HUES64 (cell line): ENCODE results near the gene CUBN. TPM values are rescaled to one million over a fixed set of nuclear protein-coding genes. Genes with fewer than 3 reads are reported as not detected.

ENCODE experiments used
- H3K27ac ChIP-seq: 2 replicates; pipeline ENCODE4 v1.7.0; 2013; ENCODE audit warnings: low read depth, low read length, inconsistent platforms
- H3K27me3 ChIP-seq: 2 replicates; pipeline ENCODE4 v1.6.1; 2013; ENCODE audit warnings: mild to moderate bottlenecking, low read length; ENCODE audit not compliant: insufficient read depth
- H3K36me3 ChIP-seq: 2 replicates; pipeline ENCODE4 v1.6.1; 2013; ENCODE audit warnings: mild to moderate bottlenecking, low read length; ENCODE audit not compliant: insufficient read depth
- H3K4me1 ChIP-seq: 2 replicates; pipeline ENCODE4 v1.6.1; 2013; ENCODE audit warnings: mild to moderate bottlenecking, low read length, moderate library complexity; ENCODE audit not compliant: insufficient read depth
- H3K4me3 ChIP-seq: 2 replicates; pipeline ENCODE4 v1.5.1; 2013; ENCODE audit warnings: mild to moderate bottlenecking, low read length, moderate library complexity
- H3K9ac ChIP-seq: 2 replicates; pipeline ENCODE4 v1.6.1; 2013; ENCODE audit warnings: mild to moderate bottlenecking, low read depth, low read length
- H3K9me3 ChIP-seq: 2 replicates; pipeline ENCODE4 v1.6.1; 2013; ENCODE audit warnings: low read depth, low read length; ENCODE audit not compliant: insufficient read depth
- WGBS: fragments of 150-250, 120-280 bp; methylation state at CpG from one replicate; pipeline ENCODE4 v1.1.7; 2013; ENCODE audit warnings: missing lambda C conversion rate; 5-methylcytosine and 5-hydroxymethylcytosine counted together
- polyA plus RNA-seq, 2 experiments: library from polyadenylated mRNA; stranded (reverse); fragments of 50-300 nt; gene quantifications; one replicate each; pipeline ENCODE4 v1.2.3, GENCODE V29; 2013

Gene CUBN
- 0.45 TPM for polyA plus RNA-seq (2013, experiment 1 of 2)
- polyA plus RNA-seq (2013, experiment 2 of 2), result 0.44 TPM

- no peaks in the 10 kb centered on the region for H3K9me3 ChIP-seq
- no peaks in the 10 kb centered on the region for H3K36me3 ChIP-seq
- no peak within 1 kb of the TSS for H3K4me3 ChIP-seq
- no peak within 1 kb of the TSS for H3K27ac ChIP-seq
- H3K9ac ChIP-seq, result no peak within 1 kb of the TSS
- WGBS, result 91% methylated on average over 1 of the region's 1 CpG
- H3K27me3 ChIP-seq, result no peaks in the 10 kb centered on the region
- H3K4me1 ChIP-seq, result no peaks in the 10 kb centered on the region
Observed at GRCh38 chr10:17129741-17130140, at the start of gene CUBN. Gene CUBN (minus strand): TSS chr10:17129811. CDS start chr10:17129765, 46 bp downstream.

GRCh38 chr10:17179002-17179401 lies 49.4 kb upstream of the CUBN start:
- WGBS, result 91% methylated on average over 3 of the region's 3 CpGs

DNA sequence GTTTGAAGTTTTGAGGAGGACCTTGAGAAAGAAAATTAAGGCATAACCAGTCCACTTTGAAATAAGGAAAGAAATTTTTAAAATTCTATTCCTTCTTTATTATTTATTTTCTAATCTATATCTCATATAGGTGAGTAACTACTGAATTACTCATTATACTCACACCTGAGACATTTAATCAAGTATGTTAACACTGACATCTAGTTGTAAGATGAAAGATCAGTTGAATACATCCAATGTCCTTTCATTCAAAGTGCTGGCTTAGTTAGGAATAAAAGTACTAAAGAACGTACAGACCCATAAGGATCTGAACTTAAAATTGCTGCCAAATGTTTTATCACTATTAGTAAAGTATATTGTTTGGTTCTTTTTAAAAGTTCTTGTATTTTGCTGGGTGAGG lies 48.4 kb upstream of the CUBN start:
- Histone ChIP-seq H3K4me3 (no peak overlapping the region), H3K4me1 (peaks cover 19% of the 10 kb centered on the region), H3K27me3 (no peaks in the 10 kb centered on the region), H3K27ac (no peak overlapping the region), H3K36me3 (0 out of 2 replicates have a peak, but pooled peaks cover 3% of the 10 kb centered on the region), H3K9ac (no peak overlapping the region), H3K9me3 (no peaks in the 10 kb centered on the region)
- 100% methylated on average over 1 of the region's 1 CpG for WGBS

More at GRCh38 chr10:17179002-17179401, 49.4 kb upstream of the CUBN start:
- no peaks in the 10 kb centered on the region for H3K27me3 ChIP-seq
- H3K36me3 ChIP-seq, result 0 out of 2 replicates have a peak, but pooled peaks cover 3% of the 10 kb centered on the region
- H3K4me1 ChIP-seq, result peaks cover 19% of the 10 kb centered on the region
- H3K9me3 ChIP-seq, result no peaks in the 10 kb centered on the region
- H3K4me3 ChIP-seq, result no peak overlapping the region
- no peak overlapping the region for H3K27ac ChIP-seq
- no peak overlapping the region for H3K9ac ChIP-seq

- Histone ChIP-seq H3K4me3 (no peak overlapping the region), H3K27me3 (no peaks in the 10 kb centered on the region), H3K36me3 (0 out of 2 replicates have a peak, but pooled peaks cover 3% of the 10 kb centered on the region), H3K9me3 (no peaks in the 10 kb centered on the region), H3K27ac (no peak overlapping the region), H3K9ac (no peak overlapping the region), H3K4me1 (peaks cover 16% of the 10 kb centered on the region)
- 100% methylated on average over 1 of the region's 1 CpG for WGBS
Observed at GRCh38 chr10:17177014-17177413, 47.4 kb upstream of the CUBN start.

GRCh38 chr10:17176091-17176490 lies 46.5 kb upstream of the CUBN start:
- Histone ChIP-seq H3K27ac (no peak overlapping the region), H3K4me1 (peaks cover 15% of the 10 kb centered on the region), H3K9me3 (no peaks in the 10 kb centered on the region), H3K36me3 (0 out of 2 replicates have a peak, but pooled peaks cover 3% of the 10 kb centered on the region), H3K4me3 (no peak overlapping the region), H3K27me3 (no peaks in the 10 kb centered on the region), H3K9ac (no peak overlapping the region)

- H3K27me3 ChIP-seq, result no peaks in the 10 kb centered on the region
- no peaks in the 10 kb centered on the region for H3K9me3 ChIP-seq
- H3K4me3 ChIP-seq, result no peak overlapping the region
- WGBS, result 61% methylated on average over 3 of the region's 4 CpGs
- peaks cover 15% of the 10 kb centered on the region for H3K4me1 ChIP-seq
- H3K9ac ChIP-seq, result no peak overlapping the region
- H3K36me3 ChIP-seq, result 0 out of 2 replicates have a peak, but pooled peaks cover 3% of the 10 kb centered on the region
- no peak overlapping the region for H3K27ac ChIP-seq
Observed at GRCh38 chr10:17175551-17175950, 45.9 kb upstream of the CUBN start.

- Histone ChIP-seq H3K27ac (no peak overlapping the region), H3K4me1 (peaks cover 15% of the 10 kb centered on the region), H3K36me3 (0 out of 2 replicates have a peak, but pooled peaks cover 3% of the 10 kb centered on the region), H3K9me3 (no peaks in the 10 kb centered on the region), H3K4me3 (no peak overlapping the region), H3K9ac (no peak overlapping the region), H3K27me3 (no peaks in the 10 kb centered on the region)
Observed at GRCh38 chr10:17174626-17175025, 45.0 kb upstream of the CUBN start.

DNA sequence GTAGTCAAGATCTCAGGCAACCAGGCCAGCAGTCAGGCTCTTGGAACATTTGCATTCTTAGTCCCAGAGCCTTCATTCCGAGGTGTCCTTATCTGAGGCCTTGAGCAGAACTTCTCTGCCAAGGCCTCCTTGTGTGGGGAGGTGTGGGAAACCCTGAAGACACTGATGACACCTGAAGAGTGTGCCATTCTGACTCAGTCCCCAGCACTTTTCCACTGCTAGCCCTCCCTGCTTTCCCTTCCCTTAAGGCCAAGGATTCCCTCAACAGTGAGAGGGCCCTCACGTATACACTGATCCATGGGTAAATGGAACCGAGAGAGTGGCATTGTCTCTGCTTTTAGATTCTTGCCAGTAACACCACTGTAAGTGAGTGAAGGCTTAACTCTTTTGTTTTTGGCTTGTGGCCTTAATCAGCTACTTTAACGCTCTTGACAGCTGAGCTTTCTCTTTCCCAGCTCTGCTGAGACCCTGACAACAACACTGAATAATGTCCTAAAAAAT lies 41.6 kb upstream of the CUBN start:
- H3K27ac ChIP-seq, result no peak overlapping the region
- no peaks in the 10 kb centered on the region for H3K27me3 ChIP-seq
- H3K9ac ChIP-seq, result no peak overlapping the region
- H3K9me3 ChIP-seq, result no peaks in the 10 kb centered on the region
- 71% methylated on average over 4 of the region's 4 CpGs for WGBS
- H3K4me3 ChIP-seq, result no peak overlapping the region
- H3K4me1 ChIP-seq, result peaks cover 15% of the 10 kb centered on the region; the same call in 1 of the 2 replicates
- 0 out of 2 replicates have a peak, but pooled peaks cover 8% of the 10 kb centered on the region for H3K36me3 ChIP-seq

GRCh38 chr10:17169803-17170202 lies 40.2 kb upstream of the CUBN start:
- H3K9ac ChIP-seq, result no peak overlapping the region
- WGBS, result 93% methylated on average over 4 of the region's 4 CpGs

DNA sequence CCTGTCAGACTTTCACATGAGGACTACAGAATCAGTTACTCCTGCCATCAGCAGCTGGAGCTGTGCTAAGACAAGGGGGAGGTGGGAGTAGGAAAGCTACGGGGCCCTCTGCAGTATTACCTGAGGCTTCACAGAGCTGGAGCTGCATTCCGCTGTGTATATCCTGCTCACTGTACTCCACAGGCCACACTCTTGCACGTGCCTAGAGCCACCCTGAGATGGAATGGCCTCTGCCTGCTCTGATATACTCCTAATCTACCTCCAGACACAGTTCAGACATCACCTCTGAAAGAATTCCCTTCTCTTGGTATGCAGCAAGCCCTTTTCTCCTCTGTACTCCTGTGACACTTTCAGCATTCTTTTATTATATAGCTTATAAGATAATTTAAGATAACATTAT lies 37.1 kb upstream of the CUBN start:
- Histone ChIP-seq H3K9me3 (no peaks in the 10 kb centered on the region), H3K4me1 (peaks cover 6% of the 10 kb centered on the region; the same call in 1 of the 2 replicates), H3K27me3 (no peaks in the 10 kb centered on the region), H3K9ac (no peak overlapping the region), H3K36me3 (0 out of 2 replicates have a peak, but pooled peaks cover 4% of the 10 kb centered on the region), H3K27ac (no peak overlapping the region), H3K4me3 (no peak overlapping the region)
- 82% methylated on average over 3 of the region's 3 CpGs for WGBS

More at GRCh38 chr10:17169803-17170202, 40.2 kb upstream of the CUBN start:
- no peaks in the 10 kb centered on the region for H3K9me3 ChIP-seq
- no peak overlapping the region for H3K27ac ChIP-seq
- H3K27me3 ChIP-seq, result no peaks in the 10 kb centered on the region
- no peak overlapping the region for H3K4me3 ChIP-seq
- H3K4me1 ChIP-seq, result peaks cover 6% of the 10 kb centered on the region; the same call in 1 of the 2 replicates
- H3K36me3 ChIP-seq, result 0 out of 2 replicates have a peak, but pooled peaks cover 8% of the 10 kb centered on the region

DNA sequence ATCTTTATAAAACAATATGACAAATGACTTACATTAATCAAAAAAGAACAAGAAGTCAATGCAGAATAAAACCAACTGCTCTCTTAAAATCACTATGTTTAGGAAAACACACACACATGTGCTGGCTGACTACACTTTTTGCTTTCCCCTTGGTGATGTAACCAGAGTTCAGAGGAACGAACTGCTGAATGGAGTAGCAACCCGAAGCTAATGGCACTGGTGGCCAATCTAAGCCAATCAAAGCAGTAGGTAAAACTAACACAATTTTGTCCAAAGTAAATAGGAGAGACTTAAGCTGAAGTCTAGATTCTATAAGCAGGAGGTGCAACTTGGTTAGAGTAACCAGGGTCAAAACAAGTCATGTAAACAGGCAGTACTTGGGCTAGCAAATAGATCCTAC lies 33.2 kb upstream of the CUBN start:
- Histone ChIP-seq H3K27me3 (no peaks in the 10 kb centered on the region), H3K4me3 (no peak overlapping the region), H3K4me1 (no peaks in the 10 kb centered on the region), H3K9ac (no peak overlapping the region), H3K9me3 (no peaks in the 10 kb centered on the region), H3K27ac (no peak overlapping the region), H3K36me3 (no peaks in the 10 kb centered on the region)
- WGBS, result 96% methylated on average over 2 of the region's 2 CpGs
